Measurements from ENCODE around the gene PGS1. TPM values are rescaled to one million over a fixed set of nuclear protein-coding genes. Genes with fewer than 3 reads are reported as not detected.

Gene PGS1
- total RNA-seq, 1 experiment from 2014 or later: 64.1 TPM

DNA sequence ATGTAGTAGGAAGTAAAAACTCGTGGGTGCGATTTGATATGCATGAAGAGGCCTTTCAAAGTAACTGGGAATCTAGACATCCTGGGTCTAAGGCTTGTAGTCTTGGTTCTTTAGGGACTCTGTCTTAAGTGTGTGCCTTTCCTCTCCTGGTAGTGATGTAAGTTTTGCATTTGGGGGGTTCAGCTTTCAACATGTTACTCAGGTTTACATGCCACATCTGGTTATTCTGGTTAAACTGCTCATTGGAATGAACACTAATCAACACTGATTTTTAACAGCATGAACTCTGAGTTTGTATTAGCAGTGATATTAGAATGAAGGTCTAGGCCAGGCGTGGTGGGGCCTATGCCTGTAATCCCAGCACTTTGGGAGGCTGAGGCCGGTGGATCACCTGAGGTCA lies 15.1 kb downstream of the PGS1 start:
- peaks cover 59% of the 10 kb centered on the region for H3K36me3 ChIP-seq
- H3K4me3 ChIP-seq: no peak overlapping the region
- no peaks in the 10 kb centered on the region for H3K9me3 ChIP-seq (replicated peaks)
- no peaks in the 10 kb centered on the region for H3K27me3 ChIP-seq (replicated peaks)
- peaks cover 79% of the 10 kb centered on the region for H3K4me1 ChIP-seq (replicated peaks)
- no peak for DNase-seq (ENCODE audit: low read depth in 1 of 2, low spot score in 2 of 2)
- H3K27ac ChIP-seq: no peak overlapping the region

DNA sequence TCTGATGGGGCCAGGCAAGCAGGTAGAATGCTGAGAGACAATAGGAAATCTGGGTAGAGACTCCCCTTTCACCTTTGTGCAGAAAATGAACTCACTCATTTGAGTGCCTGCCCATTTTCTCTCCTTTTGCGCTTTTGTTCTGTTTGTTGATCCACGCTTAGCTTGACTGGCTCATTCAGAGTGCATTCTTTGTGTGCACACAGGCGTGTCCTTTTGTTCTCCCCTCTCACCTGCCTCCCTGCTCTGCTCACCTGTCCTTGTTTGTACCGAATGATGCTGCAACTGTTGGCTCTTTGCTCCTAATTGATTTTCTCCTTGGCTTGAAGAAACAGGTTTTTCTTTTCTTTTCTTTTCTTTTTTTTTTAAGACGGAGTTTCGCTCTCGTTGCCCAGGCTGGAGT lies 15.8 kb downstream of the PGS1 start:
- Histone ChIP-seq H3K4me3 (no peak overlapping the region), H3K36me3 (peaks cover 65% of the 10 kb centered on the region), H3K27me3 (replicated peaks) (no peaks in the 10 kb centered on the region), H3K9me3 (replicated peaks) (no peaks in the 10 kb centered on the region), H3K4me1 (replicated peaks) (peaks cover 79% of the 10 kb centered on the region), H3K27ac (no peak overlapping the region)
- DNase-seq (ENCODE audit: low read depth in 1 of 2, low spot score in 2 of 2): no peak

DNA sequence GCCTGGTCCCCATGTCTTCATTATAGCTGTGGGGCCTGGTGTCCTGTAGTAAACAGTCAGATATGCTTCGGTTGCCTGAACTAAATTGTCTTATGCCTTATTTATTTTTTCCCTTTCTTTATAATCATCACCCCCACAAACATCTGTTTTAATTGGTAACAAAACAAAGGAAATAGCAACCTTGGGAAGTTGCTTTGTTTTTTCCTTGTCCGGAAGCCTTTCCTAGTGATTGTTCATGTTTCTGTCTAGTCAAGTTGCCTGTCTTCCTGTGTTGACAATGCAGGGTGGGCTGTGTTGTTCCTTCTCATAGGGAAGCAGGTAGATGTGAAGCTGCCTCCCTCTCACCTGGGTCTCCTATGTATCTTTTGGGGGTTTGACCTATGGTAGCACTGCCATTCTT lies 16.7 kb downstream of the PGS1 start:
- peaks cover 74% of the 10 kb centered on the region for H3K36me3 ChIP-seq
- H3K27me3 ChIP-seq (replicated peaks): no peaks in the 10 kb centered on the region
- no peak overlapping the region for H3K27ac ChIP-seq
- H3K4me1 ChIP-seq (replicated peaks): peaks cover 79% of the 10 kb centered on the region
- H3K9me3 ChIP-seq (replicated peaks): no peaks in the 10 kb centered on the region
- DNase-seq (ENCODE audit: low read depth in 1 of 2, low spot score in 2 of 2): no peak
- no peak overlapping the region for H3K4me3 ChIP-seq

DNA sequence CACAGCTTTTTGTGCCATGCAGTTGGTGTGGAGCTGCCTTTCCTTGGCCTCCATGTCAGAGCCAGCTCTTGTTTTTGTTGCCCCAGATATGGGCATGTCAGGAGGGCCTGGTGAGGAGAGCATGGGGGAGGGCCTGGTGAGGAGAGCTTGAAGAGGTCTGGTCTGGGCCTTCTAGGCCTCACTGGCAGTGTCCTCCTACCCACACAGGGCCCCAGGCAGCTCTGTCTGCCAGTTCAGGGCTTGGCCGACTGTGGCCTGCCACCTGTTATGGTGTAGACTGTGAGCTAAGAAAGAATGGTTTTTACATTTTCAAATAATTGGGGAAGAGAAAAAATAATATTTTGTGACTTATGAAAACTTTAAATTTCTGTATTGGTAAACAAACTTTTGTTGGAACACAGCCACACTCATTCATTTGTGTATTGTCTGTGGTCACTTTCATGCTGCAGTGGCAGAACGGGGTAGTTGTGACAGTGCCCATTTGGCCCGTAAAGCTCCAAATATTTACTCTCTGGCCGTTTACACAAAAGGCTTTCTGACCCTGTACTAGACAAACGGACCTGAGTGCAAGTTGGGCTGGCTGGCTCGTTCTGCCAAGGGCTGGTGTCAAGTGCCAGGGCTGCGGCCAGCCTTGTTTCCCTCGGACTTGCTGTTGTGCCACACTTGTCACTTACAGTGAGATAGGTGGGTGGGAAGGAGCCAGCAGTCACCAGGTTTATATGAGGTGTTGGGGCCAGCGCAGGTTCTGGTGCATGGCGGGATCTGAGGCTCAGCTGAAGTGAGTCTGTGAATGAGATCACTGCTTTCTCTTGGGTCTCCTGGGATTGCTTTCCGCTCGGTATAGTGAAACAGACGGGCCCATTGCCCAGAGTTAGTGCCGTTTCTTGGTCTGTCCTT lies 18.2 kb downstream of the PGS1 start:
- Histone ChIP-seq H3K4me3 (no peak overlapping the region), H3K9me3 (replicated peaks) (no peaks in the 10 kb centered on the region), H3K27me3 (replicated peaks) (no peaks in the 10 kb centered on the region), H3K4me1 (replicated peaks) (peaks cover 79% of the 10 kb centered on the region), H3K27ac (peak overlapping the region; percentile 66), H3K36me3 (peaks cover 85% of the 10 kb centered on the region)
- DNase-seq (ENCODE audit: low read depth in 1 of 2, low spot score in 2 of 2): no peak

DNA sequence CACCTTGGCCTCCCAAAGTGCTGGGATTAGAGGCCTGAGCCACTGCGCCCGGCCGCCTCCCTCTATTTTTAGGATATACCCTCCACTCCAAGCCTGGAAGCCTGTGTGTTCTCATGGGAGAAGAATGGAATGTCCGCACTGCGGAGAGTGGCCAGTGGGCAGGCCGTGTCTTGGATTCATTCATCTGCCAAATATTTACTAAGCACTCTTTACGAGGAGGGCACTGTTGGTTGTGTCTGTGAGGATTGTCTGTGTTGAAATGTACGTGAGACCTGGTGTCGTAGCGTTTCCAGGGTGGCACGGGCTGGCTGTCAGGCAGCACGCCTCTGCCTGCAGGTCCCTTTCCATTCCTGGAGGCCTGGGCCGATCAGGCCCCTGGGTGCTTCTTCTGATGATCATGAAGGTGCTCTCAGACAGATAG lies 19.2 kb downstream of the PGS1 start:
- no peaks in the 10 kb centered on the region for H3K27me3 ChIP-seq (replicated peaks)
- DNase-seq (ENCODE audit: low read depth in 1 of 2, low spot score in 2 of 2): peak; percentile 89 to 90
- peak overlapping the region; percentile 66 for H3K27ac ChIP-seq
- H3K9me3 ChIP-seq (replicated peaks): no peaks in the 10 kb centered on the region
- H3K4me1 ChIP-seq (replicated peaks): peaks cover 73% of the 10 kb centered on the region
- H3K36me3 ChIP-seq: peaks cover 90% of the 10 kb centered on the region
- H3K4me3 ChIP-seq: no peak overlapping the region

DNA sequence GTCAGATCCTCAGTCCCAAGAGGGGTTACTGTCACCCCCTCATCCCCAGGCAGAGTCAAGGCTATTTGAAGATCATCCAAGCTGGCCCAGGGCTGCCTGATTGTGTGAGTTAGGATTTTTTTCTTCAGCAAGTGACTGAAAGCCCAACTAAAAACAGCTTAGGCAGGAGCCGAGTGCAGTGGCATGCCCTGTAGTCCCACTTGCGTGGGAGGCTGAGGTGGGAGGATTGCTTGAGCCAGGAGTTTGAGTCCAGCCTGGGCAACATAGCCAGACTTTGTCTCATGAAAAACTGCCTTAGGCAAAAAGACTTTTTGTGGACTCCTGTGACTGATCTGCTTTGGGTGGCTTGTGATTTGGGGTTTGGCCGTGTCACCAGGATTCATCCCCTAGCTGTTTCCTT lies 19.9 kb downstream of the PGS1 start:
- H3K27ac ChIP-seq: peak overlapping the region; percentile 66
- no peaks in the 10 kb centered on the region for H3K9me3 ChIP-seq (replicated peaks)
- H3K27me3 ChIP-seq (replicated peaks): no peaks in the 10 kb centered on the region
- H3K36me3 ChIP-seq: peaks cover 90% of the 10 kb centered on the region
- no peak overlapping the region for H3K4me3 ChIP-seq
- peaks cover 71% of the 10 kb centered on the region for H3K4me1 ChIP-seq (replicated peaks)
- no peak for DNase-seq (ENCODE audit: low read depth in 1 of 2, low spot score in 2 of 2)

DNA sequence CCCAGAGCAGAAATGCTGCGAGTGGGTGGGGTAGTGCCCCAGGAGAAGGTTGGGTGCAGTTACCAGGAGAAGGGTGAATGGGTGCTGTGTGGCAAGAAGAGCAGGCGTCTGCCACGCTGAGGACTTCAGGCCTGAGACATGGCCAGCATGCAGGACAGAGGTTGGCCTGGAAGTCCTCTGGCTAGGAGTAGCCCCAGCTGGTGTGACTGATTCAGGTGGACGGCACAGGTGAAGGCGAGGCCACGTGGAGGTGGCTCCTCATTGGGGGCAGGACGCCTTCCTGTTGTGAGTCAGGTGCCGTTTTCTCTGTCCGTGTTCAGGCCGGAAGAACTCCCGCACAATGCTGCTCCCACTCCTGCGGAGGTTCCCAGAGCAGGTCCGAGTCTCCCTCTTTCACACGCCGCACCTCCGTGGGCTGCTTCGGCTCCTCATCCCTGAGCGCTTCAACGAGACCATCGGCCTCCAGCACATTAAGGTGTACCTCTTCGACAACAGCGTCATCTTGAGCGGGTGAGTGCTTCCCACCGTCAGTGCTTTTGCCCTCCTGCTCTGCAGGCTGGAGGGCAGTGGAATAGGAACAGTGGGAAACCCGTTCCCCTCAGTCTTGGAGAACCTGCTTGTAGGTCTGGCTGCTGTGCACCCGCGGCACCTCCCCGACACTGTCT lies 20.7 kb downstream of the PGS1 start:
- DNase-seq (ENCODE audit: low read depth in 1 of 2, low spot score in 2 of 2): no peak
- no peaks in the 10 kb centered on the region for H3K27me3 ChIP-seq (replicated peaks)
- no peak overlapping the region for H3K4me3 ChIP-seq
- H3K4me1 ChIP-seq (replicated peaks): peaks cover 71% of the 10 kb centered on the region
- peaks cover 93% of the 10 kb centered on the region for H3K36me3 ChIP-seq
- H3K27ac ChIP-seq: no peak overlapping the region
- H3K9me3 ChIP-seq (replicated peaks): no peaks in the 10 kb centered on the region

DNA sequence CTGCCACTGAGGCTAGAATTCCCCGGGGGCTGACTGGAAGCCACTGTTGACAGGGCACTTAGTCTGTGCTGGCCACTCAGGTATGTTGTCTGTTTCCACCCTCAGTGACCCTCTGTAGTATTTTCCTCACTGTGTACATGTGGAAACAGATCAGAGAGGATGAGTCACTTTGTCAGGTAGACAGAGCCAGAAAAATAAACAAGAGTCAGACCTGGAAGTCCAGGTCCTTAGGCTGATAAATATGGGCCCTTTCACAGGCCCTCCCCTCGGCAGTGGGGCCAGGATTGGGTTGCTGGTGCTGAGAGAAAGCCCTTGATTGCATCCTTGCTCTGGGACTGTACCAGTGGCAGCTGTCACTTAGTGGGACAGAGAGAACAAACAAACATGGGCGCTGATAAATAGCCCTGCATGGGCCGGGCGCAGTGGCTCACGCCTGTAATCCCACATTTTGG lies 21.3 kb downstream of the PGS1 start:
- peaks cover 97% of the 10 kb centered on the region for H3K36me3 ChIP-seq
- DNase-seq (ENCODE audit: low read depth in 1 of 2, low spot score in 2 of 2): no peak

DNA sequence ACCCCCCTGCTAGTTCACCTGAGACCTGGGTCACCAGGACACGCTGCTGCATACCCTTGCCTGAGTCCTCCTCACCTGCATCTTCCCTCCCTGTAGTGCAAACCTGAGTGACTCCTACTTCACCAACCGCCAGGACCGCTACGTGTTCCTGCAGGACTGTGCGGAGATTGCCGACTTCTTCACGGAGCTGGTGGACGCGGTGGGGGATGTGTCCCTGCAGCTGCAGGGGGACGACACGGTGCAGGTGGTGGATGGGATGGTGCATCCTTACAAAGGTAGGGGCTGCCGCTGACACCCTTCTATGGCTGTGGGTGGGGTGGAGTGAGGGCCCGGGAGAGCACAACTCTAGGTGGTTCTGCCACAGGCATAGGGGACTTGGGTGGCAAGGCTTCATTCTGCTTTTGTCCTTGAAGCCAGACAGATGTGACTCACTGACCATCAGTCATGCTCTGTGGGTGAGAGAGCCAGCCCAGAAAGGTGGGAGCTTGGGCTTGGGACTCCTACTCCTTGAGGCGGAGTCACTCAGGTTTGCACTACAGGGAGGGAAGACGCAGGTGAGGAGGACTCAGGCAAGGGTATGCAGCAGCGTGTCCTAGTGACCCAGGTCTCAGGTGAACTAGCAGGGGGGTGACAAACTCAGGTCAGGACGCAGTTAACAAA lies 22.3 kb downstream of the PGS1 start:
- Histone ChIP-seq H3K27me3 (replicated peaks) (no peaks in the 10 kb centered on the region), H3K27ac (peak overlapping the region; percentile 31), H3K4me3 (no peak overlapping the region), H3K36me3 (peaks cover 97% of the 10 kb centered on the region), H3K9me3 (replicated peaks) (no peaks in the 10 kb centered on the region), H3K4me1 (replicated peaks) (peaks cover 61% of the 10 kb centered on the region)
- DNase-seq (ENCODE audit: low read depth in 1 of 2, low spot score in 2 of 2): peak in 1 of 2 experiments; percentile 58

More for the DNA sequence above, 21.3 kb downstream of the PGS1 start:
- no peak overlapping the region for H3K27ac ChIP-seq
- no peaks in the 10 kb centered on the region for H3K27me3 ChIP-seq (replicated peaks)
- H3K4me3 ChIP-seq: no peak overlapping the region
- peaks cover 69% of the 10 kb centered on the region for H3K4me1 ChIP-seq (replicated peaks)
- H3K9me3 ChIP-seq (replicated peaks): no peaks in the 10 kb centered on the region

DNA sequence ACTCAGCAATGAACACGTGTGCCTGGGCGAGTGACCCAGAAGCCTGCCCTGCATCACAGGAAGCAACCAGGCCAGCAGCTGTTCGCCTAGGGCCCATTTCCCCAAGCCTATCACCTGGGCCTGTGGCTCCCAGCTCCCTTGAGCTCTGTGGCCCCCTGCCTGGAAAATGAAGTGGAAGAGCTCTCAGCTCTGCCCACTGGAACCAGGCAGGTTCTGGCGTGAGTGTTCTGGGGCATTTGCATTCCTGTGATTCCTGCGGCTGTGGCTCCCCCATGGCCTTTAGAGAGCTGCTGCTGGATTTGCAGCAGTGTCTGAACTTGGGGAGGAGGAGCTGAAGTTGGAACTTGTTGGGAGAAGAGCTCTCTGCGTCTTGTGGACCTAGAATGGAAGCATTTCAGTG lies 22.8 kb downstream of the PGS1 start:
- Histone ChIP-seq H3K36me3 (peaks cover 95% of the 10 kb centered on the region), H3K4me1 (replicated peaks) (peaks cover 58% of the 10 kb centered on the region), H3K9me3 (replicated peaks) (no peaks in the 10 kb centered on the region), H3K27me3 (replicated peaks) (no peaks in the 10 kb centered on the region), H3K4me3 (no peak overlapping the region), H3K27ac (peak overlapping the region; percentile 31)
- DNase-seq (ENCODE audit: low read depth in 1 of 2, low spot score in 2 of 2): peak; percentile 80 to 86

DNA sequence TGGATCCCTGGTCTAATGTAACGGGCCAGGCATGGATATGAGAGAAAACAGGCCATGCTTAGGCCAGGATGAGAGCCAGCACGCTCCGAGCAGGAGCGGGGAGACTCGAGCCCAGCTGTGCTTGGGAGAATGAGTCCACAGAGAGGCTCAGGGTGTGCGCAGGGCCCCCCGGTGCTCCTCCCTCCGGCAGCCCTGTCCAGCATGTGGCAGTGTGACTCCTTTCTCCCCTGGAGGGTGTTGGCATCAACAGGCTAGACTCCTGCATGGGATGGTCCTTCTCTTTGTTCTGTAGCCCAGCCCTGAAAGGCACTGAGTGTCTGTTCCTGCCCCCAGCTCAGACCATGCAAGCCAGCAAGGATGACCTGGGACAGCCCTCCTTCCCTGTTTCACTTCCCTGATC lies 23.4 kb downstream of the PGS1 start:
- H3K36me3 ChIP-seq: peaks cover 95% of the 10 kb centered on the region

DNA sequence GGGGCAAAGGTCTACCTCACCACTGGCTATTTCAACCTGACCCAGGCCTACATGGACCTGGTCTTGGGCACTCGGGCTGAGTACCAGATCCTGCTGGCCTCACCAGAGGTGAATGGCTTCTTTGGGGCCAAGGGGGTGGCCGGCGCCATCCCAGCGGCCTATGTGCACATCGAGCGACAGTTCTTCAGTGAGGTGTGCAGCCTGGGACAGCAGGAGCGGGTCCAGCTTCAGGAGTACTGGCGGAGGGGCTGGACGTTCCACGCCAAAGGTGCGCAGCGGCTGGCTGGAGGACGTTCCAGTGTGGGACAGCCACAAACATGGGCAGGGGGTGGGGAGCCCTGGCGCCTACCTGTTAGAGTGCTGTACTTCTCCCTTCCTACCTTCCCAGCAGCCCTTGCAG lies 25.4 kb downstream of the PGS1 start:
- no peaks in the 10 kb centered on the region for H3K9me3 ChIP-seq (replicated peaks)
- no peak overlapping the region for H3K4me3 ChIP-seq
- H3K4me1 ChIP-seq (replicated peaks): peaks cover 37% of the 10 kb centered on the region
- H3K36me3 ChIP-seq: peaks cover 95% of the 10 kb centered on the region
- DNase-seq (ENCODE audit: low read depth in 1 of 2, low spot score in 2 of 2): no peak
- H3K27ac ChIP-seq: no peak overlapping the region
- H3K27me3 ChIP-seq (replicated peaks): no peaks in the 10 kb centered on the region

More for the DNA sequence above, 23.4 kb downstream of the PGS1 start:
- Histone ChIP-seq H3K4me1 (replicated peaks) (peaks cover 52% of the 10 kb centered on the region), H3K27ac (peak overlapping the region; percentile 31), H3K27me3 (replicated peaks) (no peaks in the 10 kb centered on the region), H3K4me3 (no peak overlapping the region), H3K9me3 (replicated peaks) (no peaks in the 10 kb centered on the region)
- DNase-seq (ENCODE audit: low read depth in 1 of 2, low spot score in 2 of 2): no peak

DNA sequence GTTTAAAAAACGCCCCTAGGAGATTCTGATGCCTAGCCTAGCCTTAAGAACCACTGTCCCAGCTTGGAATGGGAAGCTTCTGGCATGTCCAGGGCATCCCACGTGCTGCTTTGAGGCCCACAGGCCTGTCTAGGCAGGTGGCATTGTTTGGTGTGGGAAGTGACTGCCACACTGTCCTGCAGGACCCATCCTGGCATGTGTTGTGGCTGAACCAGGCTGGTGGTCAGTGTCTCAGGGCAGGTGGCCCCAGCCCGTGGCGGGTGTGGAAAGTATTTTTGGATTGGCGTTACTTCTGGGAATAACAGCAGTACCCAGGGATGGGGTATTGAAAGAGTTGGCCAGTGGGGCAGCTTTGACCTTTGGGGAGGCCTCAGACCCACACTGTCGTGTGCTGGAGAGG lies 27.9 kb downstream of the PGS1 start:
- peaks cover 92% of the 10 kb centered on the region for H3K36me3 ChIP-seq
- H3K27ac ChIP-seq: no peak overlapping the region
- H3K27me3 ChIP-seq (replicated peaks): no peaks in the 10 kb centered on the region
- no peaks in the 10 kb centered on the region for H3K9me3 ChIP-seq (replicated peaks)
- peaks cover 16% of the 10 kb centered on the region for H3K4me1 ChIP-seq (replicated peaks)
- no peak for DNase-seq (ENCODE audit: low read depth in 1 of 2, low spot score in 2 of 2)
- H3K4me3 ChIP-seq: no peak overlapping the region

DNA sequence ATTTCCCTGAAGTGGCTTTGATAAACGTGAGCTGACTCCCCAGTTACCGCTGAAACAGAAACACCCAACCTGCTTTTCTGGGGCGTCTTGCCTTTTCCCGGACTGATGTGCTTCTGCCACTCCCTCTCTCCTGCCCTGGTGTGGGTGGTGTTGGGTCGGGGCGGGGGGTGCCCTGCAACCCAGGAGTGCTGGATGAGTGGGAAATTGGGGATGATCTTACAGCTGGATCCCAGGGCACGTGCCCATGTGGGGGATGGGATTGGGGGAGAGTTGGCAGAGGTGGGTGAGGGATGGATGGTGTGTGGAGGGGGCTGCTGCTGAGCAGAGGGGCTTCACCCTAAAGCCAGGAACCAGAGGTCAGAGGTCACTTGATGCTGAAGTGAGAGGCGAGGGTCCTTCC lies 28.5 kb downstream of the PGS1 start:
- Histone ChIP-seq H3K4me3 (no peak overlapping the region), H3K9me3 (replicated peaks) (no peaks in the 10 kb centered on the region), H3K27ac (no peak overlapping the region), H3K36me3 (peaks cover 88% of the 10 kb centered on the region), H3K27me3 (replicated peaks) (no peaks in the 10 kb centered on the region), H3K4me1 (replicated peaks) (peaks cover 11% of the 10 kb centered on the region)
- DNase-seq (ENCODE audit: low read depth in 1 of 2, low spot score in 2 of 2): no peak
